Measurements from ENCODE around the gene KCNAB2.
"Not testable (repeated sequence)": the region's sequence is repeated elsewhere in the genome, so short reads cannot be mapped to it uniquely, and the experiment has no call there.

The KCNAB2 gene

GRCh38 chr1:6011161-6011945 lies 34.3 kb upstream of the KCNAB2 start:
- no peak for DNase-seq

DNA sequence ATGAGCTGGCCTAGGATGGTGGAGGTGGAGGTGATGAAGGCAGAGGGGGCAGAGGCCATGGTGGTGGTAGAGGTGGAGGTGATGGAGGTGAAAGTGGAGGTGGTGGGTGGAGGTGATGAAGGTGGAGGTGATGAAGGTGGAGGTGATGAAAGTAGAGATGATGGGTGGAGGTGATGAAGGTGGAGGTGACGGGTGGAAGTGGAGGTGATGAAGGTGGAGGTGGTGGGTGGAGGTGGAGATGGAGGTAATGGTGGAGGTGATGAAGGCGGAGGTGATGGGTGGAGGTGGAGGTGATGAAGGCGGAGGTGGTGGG lies 33.8 kb upstream of the KCNAB2 start:
- DNase-seq = no peak

GRCh38 chr1:6012529-6013318 lies 33.0 kb upstream of the KCNAB2 start:
- no peak for DNase-seq

GRCh38 chr1:6013491-6013890 lies 32.2 kb upstream of the KCNAB2 start:
- DNase-seq = no peak

GRCh38 chr1:6014130-6014999 lies 31.3 kb upstream of the KCNAB2 start:
- DNase-seq = no peak

- DNase-seq = peak; percentile 81
Measured at GRCh38 chr1:6016191-6016865, 29.4 kb upstream of the KCNAB2 start.

DNA sequence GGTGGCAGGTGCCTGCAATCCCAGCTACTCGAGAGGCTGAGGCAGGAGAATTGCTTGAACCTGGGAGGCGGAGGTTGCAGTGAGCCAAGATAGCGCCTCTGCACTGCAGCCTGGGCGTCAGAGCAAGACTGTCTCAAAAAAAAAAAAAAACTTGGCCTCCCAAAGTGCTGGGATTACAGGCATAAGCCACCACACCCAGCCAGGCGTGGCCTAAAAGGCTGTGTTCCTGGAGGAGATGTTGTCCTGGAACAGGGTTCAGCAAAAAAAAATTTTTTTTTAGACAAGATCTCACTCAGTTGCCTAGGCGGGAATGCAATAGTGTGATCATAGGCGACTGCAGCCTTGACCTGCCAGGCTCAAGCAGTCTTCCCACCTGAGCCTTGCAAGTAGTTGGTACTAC lies 28.0 kb upstream of the KCNAB2 start:
- not testable (repeated sequence) for DNase-seq

DNA sequence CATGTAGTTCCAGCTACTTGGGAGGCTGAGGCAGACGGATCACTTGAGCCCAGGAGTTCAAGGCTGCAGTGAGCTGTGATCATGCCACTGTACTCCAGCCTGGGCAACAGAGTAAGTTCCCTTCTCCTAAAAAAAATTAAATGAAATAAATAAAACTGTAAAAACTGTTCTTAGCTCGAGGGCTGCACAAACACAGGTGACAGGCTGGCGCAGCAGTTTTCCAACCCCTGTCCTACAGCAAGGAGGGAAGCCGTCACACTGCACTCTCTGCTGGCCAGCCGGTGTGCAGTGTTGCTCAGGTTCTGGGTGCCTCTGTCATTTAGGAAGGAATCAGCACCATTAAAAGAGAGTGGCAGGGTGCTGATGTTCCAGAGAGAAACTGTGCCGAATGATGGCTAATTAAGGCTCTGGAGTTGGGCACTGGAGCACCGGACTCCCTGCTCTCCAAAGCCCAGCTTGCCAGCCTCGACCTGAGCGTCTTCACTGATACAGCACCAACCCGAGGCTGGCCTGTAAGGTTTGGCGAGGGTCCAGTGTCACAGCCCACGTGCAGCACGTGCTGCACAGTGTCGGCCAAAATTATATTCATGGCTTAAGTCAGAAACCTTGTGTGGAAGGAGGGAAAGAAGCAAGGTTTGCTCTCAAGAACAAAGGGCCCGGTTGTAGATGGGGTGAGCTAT lies 26.4 kb upstream of the KCNAB2 start:
- DNase-seq = no peak

DNA sequence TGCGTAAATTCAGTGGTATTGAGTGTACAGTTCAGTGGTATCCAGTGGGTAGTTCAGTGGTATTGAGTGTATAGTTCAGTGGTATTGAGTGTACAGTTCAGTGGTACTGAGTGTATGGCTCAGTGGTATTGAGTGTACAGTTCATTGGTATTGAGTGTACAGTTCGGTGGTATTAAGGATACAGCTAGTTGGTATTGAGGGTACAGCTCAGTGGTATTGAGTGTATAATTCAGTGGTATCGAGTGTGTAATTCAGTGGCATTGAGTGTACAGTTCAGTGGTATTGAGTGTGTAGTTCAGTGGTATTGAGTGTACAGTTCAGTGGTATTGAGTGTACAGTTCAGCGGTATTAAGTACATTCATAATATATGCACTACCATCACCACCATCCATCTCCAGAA lies 23.5 kb upstream of the KCNAB2 start:
- DNase-seq = no peak

- DNase-seq = no peak
Measured at GRCh38 chr1:6023346-6023745, 22.3 kb upstream of the KCNAB2 start.

- no peak for DNase-seq
Measured at GRCh38 chr1:6024376-6024775, 21.3 kb upstream of the KCNAB2 start.

GRCh38 chr1:6025269-6026094 lies 20.2 kb upstream of the KCNAB2 start:
- DNase-seq = no peak

GRCh38 chr1:6026095-6026809 lies 19.4 kb upstream of the KCNAB2 start:
- peak; percentile 60 for DNase-seq

DNA sequence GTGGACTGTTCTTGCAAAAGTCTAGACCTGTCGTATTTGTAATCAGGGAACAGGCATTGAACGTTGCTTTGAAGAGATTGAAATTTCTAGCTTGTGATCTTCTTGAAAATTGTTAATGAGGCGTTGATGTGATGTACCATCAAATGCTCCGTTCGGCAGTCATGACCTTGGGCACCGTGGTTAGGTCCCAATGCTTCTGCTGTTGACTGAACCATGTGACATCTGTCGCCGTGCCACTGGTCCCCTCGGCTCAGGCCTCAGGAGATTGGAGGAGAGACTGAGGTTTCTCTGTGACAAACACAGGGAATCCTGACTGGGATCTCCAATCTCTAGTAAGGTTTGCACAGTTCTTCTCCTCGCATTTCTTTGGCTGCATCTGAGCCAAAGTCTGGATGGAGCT lies 18.1 kb upstream of the KCNAB2 start:
- no peak for DNase-seq

DNA sequence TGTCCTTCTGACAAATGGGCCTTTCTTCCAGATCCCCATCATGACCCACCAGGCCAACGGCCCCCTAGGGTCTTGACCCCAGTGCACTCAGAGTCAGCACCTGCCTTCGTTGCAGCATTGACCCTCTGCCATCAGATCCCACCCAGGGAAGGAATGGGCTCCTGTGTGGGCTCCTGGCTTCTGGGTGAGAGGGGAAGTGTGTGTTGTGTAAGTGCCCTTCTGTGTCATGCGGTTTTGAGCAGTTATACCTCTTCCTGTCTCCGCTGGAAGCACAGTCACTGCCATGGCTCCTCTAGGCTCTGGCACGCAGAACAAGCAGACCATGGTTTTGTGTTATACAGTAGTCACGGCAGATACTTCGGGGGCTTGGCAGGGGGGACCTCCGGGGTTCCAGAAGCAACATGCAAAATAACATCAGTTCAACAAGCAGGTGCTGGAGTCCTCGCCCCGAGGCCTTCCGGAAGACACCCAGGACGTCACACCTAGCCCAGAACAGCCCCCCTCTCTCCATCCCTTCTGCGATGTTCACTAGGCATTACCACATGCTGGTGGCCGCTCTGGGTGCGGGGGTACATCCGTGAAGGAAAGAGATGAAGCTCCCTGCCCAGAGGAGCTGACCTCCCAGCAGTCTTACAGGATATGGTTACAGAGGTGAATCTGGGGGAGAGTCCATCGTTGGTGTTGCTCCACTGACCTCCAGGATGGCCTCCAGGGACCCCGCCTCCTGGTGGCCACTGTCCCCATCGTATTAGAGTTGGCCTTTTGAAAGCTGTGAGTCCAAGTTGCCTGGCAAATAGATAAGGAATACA lies 17.4 kb upstream of the KCNAB2 start:
- DNase-seq = no peak

DNA sequence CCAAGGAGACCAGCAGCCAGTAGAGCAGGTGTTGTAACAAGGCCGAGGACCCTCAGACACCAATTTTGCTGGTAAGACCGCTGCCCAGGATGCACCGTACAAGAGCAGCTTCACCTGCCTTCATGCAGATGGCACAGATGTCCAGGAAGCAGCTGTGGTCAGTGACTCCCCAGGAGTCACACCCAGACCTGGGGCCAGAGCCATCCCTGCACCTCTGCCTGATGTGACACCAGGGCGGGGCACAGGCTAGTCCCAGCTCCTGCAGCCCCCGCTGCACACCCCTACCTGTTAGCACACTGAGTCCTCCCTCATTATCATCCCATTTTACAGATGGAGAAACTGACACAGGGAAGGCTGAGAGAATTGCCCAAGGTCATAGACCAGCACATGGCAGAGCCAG lies 16.3 kb upstream of the KCNAB2 start:
- no peak for DNase-seq

DNA sequence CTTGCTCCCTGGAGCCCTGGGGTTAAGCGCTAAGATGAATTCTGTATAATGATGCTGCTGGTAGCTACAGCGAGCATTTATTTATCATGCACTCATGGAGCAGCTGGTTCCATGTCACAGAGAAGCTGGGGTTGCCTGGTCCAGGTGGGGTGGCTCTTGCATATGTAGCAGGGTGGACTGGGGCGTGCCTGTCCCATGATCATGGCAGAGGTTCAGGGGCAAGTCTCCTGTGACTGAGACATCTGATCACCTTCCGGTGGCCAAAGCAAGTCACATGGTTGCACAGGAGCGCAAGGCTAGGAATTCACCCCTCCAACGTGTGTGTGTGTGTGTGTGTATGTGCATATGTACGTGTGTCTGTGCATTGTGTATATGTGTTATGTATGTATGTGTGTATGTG lies 15.6 kb upstream of the KCNAB2 start:
- no peak for DNase-seq

DNA sequence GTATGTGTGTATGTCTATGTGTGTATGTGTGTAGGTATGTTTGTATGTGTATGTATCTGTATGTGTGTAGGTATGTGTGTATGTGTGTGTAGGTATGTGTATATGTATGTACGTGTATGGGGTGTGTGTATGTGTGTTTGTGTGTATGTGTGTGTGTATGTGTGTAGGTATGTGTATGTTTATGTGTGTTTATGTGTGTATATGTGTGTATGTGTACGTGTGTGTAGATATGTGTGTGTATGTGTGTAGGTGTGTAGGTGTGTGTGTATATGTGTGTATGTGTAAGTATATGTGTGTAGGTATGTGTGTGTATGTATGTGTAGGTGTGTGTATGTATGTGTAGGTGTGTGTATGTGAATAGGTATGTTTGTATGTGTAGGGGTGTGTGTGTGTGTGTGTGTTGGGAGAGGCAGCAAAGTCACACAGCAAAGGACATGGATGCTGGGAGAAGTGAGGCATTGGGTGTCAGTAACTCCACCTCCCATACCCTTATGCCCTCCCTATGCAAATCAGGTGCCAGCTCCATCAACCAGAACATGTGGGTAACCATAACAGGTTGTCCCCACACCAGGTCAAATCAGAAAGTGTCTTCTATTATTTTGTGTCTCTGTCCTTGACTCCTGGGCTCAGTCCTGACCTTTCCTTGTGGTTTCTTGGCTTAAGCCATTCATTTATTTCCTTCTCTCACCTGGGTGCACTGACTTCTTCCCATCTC lies 15.0 kb upstream of the KCNAB2 start:
- no peak for DNase-seq

- DNase-seq = no peak
Measured at GRCh38 chr1:6033124-6033523, 12.6 kb upstream of the KCNAB2 start.
